HG03558 (cell line): Measurements from ENCODE around the gene RBMS3.

ENCODE experiments used
- ATAC-seq: cut with Tn5 transposase; IDR thresholded peaks from one replicate; pipeline ENCODE4 v1.9.1; 2021; ENCODE audit warnings: moderate number of reproducible peaks; ENCODE audit not compliant: unreplicated experiment; ENCODE audit errors: extremely low read depth

Gene RBMS3

GRCh38 chr3:29898171-29898965 lies 617.5 kb downstream of the RBMS3 start:
- no peak for ATAC-seq

GRCh38 chr3:29899021-29899420 lies 618.1 kb downstream of the RBMS3 start:
- ATAC-seq, result no peak

GRCh38 chr3:29901097-29901496 lies 620.2 kb downstream of the RBMS3 start:
- ATAC-seq, result no peak

GRCh38 chr3:29903600-29903999 lies 622.7 kb downstream of the RBMS3 start:
- ATAC-seq, result no peak

GRCh38 chr3:29906906-29907305 lies 626.0 kb downstream of the RBMS3 start:
- no peak for ATAC-seq

- no peak for ATAC-seq
Observed at GRCh38 chr3:29912600-29913288, 631.9 kb downstream of the RBMS3 start.

GRCh38 chr3:29914861-29915524 lies 634.1 kb downstream of the RBMS3 start:
- no peak for ATAC-seq

- no peak for ATAC-seq
Observed at GRCh38 chr3:29919571-29919970, 638.7 kb downstream of the RBMS3 start.

- no peak for ATAC-seq
Observed at GRCh38 chr3:29922992-29923746, 642.3 kb downstream of the RBMS3 start.

GRCh38 chr3:29924783-29925561 lies 644.1 kb downstream of the RBMS3 start:
- ATAC-seq, result no peak

- ATAC-seq, result no peak
Observed at GRCh38 chr3:29926378-29926777, 645.5 kb downstream of the RBMS3 start.

GRCh38 chr3:29932696-29933325 lies 651.9 kb downstream of the RBMS3 start:
- ATAC-seq, result no peak

GRCh38 chr3:29933802-29934490 lies 653.1 kb downstream of the RBMS3 start:
- ATAC-seq, result no peak

- ATAC-seq, result no peak
Observed at GRCh38 chr3:29934751-29935150, 653.9 kb downstream of the RBMS3 start.

- peak; percentile 57 for ATAC-seq
Observed at GRCh38 chr3:29936054-29936453, 655.2 kb downstream of the RBMS3 start.

GRCh38 chr3:29936766-29937165 lies 655.9 kb downstream of the RBMS3 start:
- no peak for ATAC-seq

GRCh38 chr3:29937185-29937584 lies 656.3 kb downstream of the RBMS3 start:
- ATAC-seq, result no peak

GRCh38 chr3:29940759-29941323 lies 660.0 kb downstream of the RBMS3 start:
- no peak for ATAC-seq
